Adipose tissue (tissue), 3 donors: Measurements from ENCODE around the gene SCAP. TPM values are rescaled to one million over a fixed set of nuclear protein-coding genes. Genes with fewer than 3 reads are reported as not detected.

Experiments used
- H3K27ac ChIP-seq: one replicate; pipeline ENCODE4 v1.5.1; 2013; ENCODE audit warnings: low read depth, low read length
- WGBS, 3 donors: extraction: QIAGEN DNeasy Blood & Tissue Kit; methylation state at CpG; one replicate each; pipeline ENCODE4 v1.1.7; 2013; 5-methylcytosine and 5-hydroxymethylcytosine counted together
- polyA plus RNA-seq, 3 donors: library from polyadenylated mRNA; stranded (reverse); fragments of 200-250 nt; gene quantifications; one replicate each; pipeline ENCODE4 v1.2.3, GENCODE V29; 2013
- donor health status: healthy with polysubstance abuse.
- donor health status: Bipolar disorder and iron deficiency.
- donor health status: healthy.

Gene SCAP
- polyA plus RNA-seq, 3 donors = 26.4 to 46.5 (median 29.1) TPM

GRCh38 chr3:47420511-47421484, 54.9 kb downstream of the SCAP start:
- 70% methylated on average over 29 of the region's 29 CpGs for WGBS, 3 donors
- H3K27ac ChIP-seq = no peak overlapping the region

- H3K27ac ChIP-seq = no peak overlapping the region
- WGBS, 3 donors = 90 to 98% (median 96%) methylated on average over 5 of the region's 5 CpGs
These were observed 55.7 kb downstream of the SCAP start for GRCh38 chr3:47420044-47420430.

- no peak overlapping the region for H3K27ac ChIP-seq
- WGBS, 3 donors = 87 to 90% (median 89%) methylated on average over 17 of the region's 17 CpGs
These were observed 56.4 kb downstream of the SCAP start for GRCh38 chr3:47419083-47420043.

GRCh38 chr3:47418167-47419082, 57.3 kb downstream of the SCAP start:
- 89 to 91% (median 90%) methylated on average over 35 to 53 of the region's 53 CpGs for WGBS, 3 donors
- no peak overlapping the region for H3K27ac ChIP-seq

- no peak overlapping the region for H3K27ac ChIP-seq
- WGBS, 3 donors = 67 to 93% (median 84%) methylated on average over 9 of the region's 9 CpGs
These were observed 59.7 kb downstream of the SCAP start for GRCh38 chr3:47416041-47416440.

- no peak overlapping the region for H3K27ac ChIP-seq
- WGBS, 3 donors = 79 to 90% (median 80%) methylated on average over 16 of the region's 16 CpGs
These were observed 60.8 kb downstream of the SCAP start for GRCh38 chr3:47414666-47415587.

- WGBS, 3 donors = 64 to 85% (median 83%) methylated on average over 3 of the region's 3 CpGs
- no peak overlapping the region for H3K27ac ChIP-seq
These were observed 61.6 kb downstream of the SCAP start for GRCh38 chr3:47414161-47414564.

GRCh38 chr3:47413751-47414150, 62.0 kb downstream of the SCAP start:
- no peak overlapping the region for H3K27ac ChIP-seq
- 87 to 96% (median 91%) methylated on average over 7 of the region's 7 CpGs for WGBS, 3 donors

- 75 to 77% (median 76%) methylated on average over 11 to 12 of the region's 12 CpGs for WGBS, 3 donors
- H3K27ac ChIP-seq = no peak overlapping the region
These were observed 62.8 kb downstream of the SCAP start for GRCh38 chr3:47412842-47413520.

GRCh38 chr3:47412453-47412756, 63.3 kb downstream of the SCAP start:
- H3K27ac ChIP-seq = no peak overlapping the region
- 85 to 93% (median 87%) methylated on average over 4 to 5 of the region's 5 CpGs for WGBS, 3 donors

- no peak overlapping the region for H3K27ac ChIP-seq
- 90 to 93% (median 92%) methylated on average over 24 of the region's 24 CpGs for whole genome bisulfite sequencing, 3 donors
These were observed 63.9 kb downstream of the SCAP start for GRCh38 chr3:47411696-47412452.

- WGBS, 3 donors = 92 to 93% (median 93%) methylated on average over 28 to 30 of the region's 30 CpGs
- H3K27ac ChIP-seq = no peak overlapping the region
These were observed 64.7 kb downstream of the SCAP start for GRCh38 chr3:47410801-47411646.

GRCh38 chr3:47410417-47410720, 65.4 kb downstream of the SCAP start:
- H3K27ac ChIP-seq = no peak overlapping the region
- WGBS, 3 donors = 75 to 81% (median 81%) methylated on average over 10 of the region's 10 CpGs

- H3K27ac ChIP-seq = no peak overlapping the region
- 90 to 92% (median 90%) methylated on average over 24 to 26 of the region's 26 CpGs for WGBS, 3 donors
These were observed 65.9 kb downstream of the SCAP start for GRCh38 chr3:47409688-47410416.

GRCh38 chr3:47409284-47409683, 66.5 kb downstream of the SCAP start:
- 90 to 95% (median 94%) methylated on average over 15 of the region's 15 CpGs for WGBS, 3 donors
- no peak overlapping the region for H3K27ac ChIP-seq
